Activated T-cell treated with anti-CD3 and anti-CD28 coated beads for 48 hours (primary cell): ENCODE measurements around the gene DCAF17.
"Not testable (repeated sequence)": the region's sequence is repeated elsewhere in the genome, so short reads cannot be mapped to it uniquely, and the experiment has no call there.

Experiments
- DNase-seq: peaks from one replicate; pipeline ENCODE4 v3.0.0-alpha.2; 2020; ENCODE audit warnings: low read depth

Gene DCAF17

DNA sequence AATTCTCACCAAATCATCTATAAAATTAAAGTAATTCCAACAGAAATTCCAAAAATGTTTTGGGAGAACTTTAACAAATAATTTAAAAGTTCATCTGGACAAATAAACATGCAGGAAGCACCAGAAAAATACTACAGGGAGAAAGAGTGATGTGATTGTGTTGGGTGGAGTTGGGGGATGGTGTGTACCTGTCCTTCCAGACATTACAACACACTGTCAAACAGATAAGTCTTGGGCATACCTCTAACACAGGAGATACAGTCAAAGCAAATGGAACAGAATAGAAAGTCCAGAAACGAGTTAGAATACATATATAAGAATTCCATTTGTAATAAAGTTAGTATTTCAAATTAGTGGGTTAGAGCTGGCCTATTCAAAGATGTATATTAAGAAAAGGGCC lies 22.8 kb upstream of the DCAF17 start:
- DNase-seq = no peak

GRCh38 chr2:171411791-171412483 lies 22.1 kb upstream of the DCAF17 start:
- no peak for DNase-seq

GRCh38 chr2:171412571-171413175 lies 21.4 kb upstream of the DCAF17 start:
- DNase-seq = no peak

GRCh38 chr2:171414645-171415044 lies 19.4 kb upstream of the DCAF17 start:
- not testable (repeated sequence) for DNase-seq

- DNase-seq = peak; percentile 75
These were observed 17.8 kb upstream of the DCAF17 start for GRCh38 chr2:171416009-171416926.

- no peak for DNase-seq
These were observed 14.7 kb upstream of the DCAF17 start for GRCh38 chr2:171419333-171419732.

DNA sequence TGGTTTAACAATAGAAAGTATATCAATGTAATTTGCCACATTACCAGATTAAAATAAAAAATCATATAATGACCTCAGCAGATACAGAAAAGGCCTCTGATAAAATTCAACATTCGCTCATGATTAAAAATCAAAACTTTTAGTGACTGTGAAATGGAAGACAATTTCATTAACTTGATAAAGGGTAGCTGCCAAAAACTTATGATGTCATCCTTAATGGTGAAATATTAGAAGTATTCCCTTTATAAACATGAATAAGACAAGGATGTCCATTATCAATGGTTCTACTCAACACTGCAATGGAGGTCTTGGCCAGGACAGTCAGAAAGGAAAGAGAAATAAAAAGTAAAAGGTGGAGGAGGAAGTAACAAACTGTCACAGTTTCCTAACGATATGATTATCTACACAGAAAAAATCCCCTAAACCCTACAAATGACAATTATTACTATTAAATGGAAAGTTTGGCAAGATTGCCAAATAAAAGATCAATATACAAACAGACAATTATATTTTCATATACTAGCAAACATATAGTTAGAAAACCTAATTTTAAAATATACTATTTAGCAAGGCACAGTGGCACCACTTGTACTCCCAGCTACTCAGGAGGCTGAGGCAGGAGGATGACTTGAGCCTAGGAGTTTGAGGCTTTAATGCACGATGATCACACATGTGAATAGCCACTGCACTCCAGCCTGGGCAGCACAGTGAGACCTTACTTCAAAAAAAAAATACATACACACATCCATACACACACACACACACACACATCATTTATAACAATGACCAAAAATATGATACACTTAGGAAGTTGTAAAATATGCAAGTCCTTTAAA lies 13.1 kb upstream of the DCAF17 start:
- no peak for DNase-seq

DNA sequence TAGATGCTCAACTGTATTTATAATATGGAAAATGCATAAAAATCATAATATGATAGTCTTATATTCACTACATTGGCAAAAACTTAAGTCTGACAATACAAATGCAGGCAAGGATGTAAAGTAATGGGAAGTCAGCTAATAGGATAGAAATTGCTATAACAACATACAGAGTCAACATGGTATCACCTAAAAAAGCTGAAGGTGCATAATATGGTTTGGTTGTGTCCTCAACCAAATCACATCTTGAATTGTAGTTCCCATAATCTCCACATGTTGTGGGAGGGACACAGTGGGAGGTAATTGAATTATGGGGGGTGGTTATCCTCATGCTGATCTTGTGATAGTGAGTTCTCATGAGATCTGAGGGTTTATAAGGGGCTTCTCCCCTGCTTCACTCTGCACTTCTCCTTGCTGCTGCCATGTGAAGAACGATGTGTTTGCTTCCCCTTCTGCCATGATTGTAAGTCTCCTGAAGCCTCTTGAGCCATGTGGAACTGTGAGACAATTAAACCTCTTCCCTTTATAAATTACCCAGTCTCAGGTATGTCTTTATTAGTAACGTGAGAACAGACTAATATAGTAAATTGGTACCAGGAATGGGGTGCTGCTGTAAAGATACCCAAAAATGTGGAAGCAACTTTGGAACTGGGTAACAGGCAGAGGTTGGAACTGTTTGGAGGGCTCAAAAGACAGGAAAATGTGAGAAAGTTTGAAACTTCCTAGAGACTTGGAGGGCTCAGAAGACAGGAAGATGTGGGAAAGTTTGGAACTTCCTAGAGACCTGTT lies 11.1 kb upstream of the DCAF17 start:
- not testable (repeated sequence) for DNase-seq

DNA sequence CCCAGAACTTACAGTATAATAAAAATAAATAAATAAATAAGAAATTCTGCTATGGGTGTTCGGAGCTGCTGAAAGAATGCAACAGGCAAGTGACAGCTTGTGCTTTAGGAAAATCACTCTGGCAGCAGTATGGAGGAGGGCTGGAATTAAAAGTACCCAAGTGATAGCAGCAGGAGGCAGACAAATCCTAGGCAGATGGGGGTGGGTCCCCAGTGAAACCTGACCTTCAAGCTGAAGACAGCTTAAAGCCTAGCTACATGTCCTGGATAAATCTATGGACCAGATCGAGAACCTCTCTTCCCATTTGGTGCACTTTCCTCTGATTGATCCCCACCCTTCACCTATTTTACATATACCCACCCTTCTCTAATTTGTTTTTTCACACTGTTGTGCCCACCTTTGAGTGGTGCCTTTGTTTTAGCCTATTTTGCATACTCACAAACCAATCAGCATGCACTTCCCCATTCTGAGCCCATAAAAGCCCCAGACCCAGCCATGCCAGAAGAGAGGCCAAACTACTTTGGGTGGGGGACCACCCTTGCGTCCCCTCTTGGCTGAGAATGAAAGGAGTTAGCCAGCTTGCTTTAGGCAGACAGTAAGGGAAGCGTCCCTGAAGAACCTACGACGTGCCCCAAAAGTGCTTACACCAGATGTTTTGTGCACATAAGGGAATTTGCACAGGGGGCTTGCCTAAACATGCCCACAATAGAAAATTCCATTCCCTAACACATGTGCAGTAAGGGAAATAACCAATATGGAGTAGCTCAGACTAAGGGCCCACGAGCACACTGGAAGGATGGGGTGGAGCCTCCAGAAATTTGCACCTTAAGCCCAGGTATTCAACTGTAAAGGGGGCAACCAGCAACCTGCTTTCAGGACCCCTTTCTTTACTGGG lies 3.3 kb upstream of the DCAF17 start:
- no peak for DNase-seq

- no peak for DNase-seq
These were observed 2.3 kb upstream of the DCAF17 start for GRCh38 chr2:171431677-171432167.

DNA sequence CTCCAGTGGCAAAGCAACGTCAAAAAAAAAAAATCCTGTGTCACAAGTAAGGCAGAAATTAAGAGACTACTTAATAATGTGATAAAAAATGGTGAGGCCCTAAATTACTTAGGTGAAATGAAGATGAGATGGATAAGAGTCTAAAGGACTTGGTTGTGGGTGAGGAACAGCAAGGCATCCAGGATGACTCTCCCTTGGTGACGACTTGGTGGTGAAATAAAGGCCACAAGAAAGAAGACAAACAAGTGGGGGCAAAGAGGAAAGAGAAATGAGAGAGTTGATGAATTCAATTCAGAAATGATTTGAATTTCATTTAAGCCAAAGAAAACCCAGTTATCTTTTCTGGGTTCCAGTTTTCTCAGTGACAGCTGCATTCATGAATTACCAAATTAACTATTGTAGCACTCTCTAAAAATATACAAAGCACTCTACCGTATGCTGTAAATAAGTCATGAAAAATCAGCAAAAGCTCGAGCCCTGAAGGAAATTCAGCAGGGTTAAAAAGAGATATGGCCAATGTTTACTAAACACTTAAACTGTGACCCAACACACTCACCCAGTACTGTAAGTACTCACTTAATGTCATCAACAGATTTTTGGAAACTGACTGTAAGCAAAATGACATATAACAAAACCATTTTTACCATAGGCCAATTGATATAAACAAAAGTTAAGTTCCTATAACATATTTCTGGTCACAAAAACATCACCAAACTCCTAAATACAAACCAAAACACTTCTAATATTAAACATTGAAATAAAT lies 1.6 kb upstream of the DCAF17 start:
- DNase-seq = no peak

DNA sequence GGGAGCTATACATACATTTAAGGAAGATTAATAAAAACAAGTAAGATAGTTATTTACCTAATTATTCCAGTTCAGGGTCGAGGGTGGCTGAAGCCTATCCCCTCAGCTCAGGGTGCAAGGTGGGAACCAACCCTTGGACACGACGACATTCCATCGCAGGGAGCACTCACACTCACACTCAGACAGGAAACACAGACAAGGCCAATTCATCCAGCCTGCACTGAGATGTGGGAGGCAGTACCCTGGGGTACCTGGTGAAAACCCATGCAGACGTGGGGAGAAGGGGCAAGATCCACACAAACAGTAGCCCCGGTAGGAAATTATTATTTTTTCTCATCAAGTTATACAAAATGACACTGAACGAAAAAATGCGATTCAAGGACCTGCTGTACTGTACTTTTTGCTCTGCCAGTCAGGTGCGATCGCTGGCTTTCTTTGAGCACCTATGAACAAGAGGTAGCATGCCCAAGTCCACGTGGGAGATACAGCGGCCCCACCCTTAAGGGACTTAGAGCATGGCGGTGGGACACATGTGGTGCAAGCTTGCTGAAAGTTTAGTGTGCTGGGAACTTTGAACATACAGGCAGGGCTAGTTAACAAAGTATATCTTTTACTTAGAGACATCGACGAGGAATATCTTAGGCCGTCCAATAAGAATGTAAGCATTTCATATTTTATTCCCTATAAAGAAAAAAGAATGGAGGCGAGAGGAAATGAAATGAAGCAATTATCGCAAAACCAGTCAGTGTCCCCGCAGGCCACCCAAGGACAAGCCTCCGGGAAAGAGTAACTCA lies 860 bp upstream of the DCAF17 start:
- DNase-seq = peak; percentile 34

DNA sequence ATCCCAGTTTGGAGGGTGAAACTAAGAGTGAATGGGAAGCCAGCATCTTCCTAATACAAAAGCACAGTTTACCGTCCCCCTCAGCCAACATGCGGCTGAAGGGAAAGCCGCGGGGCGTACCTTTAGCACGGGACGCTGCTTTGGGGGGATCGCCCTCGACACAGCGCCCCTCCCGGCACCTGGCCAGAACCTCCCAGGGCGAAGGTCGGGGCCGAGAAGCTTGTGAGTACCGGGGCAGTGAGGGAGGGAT lies 338 bp upstream of the DCAF17 start, which contains the start of gene METTL8:
Gene METTL8, minus strand, starts transcription at position 228 of the 250 bp plus-strand sequence. CDS start 41,805 bp downstream, outside the sequence.
- DNase-seq = no peak

DNA sequence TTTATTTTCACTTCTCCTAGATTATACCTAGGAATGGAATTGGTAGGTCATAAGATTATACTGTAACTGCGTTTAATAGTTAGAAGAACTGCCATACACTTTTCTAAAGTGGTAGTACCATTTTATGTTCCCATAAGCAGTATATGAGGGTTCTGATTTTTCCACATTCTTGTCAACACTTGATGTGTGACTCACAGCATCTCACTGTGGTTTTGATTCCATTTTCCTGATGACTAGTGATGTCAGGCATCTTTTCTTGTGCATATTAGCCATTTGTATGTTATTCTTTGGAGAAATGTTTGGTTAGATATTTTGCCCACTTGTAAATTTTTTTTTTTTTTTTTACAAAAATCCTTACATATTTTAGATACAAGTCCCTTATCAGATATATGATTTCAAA lies 2.3 kb downstream of the DCAF17 start:
- no peak for DNase-seq

GRCh38 chr2:171441470-171441869 lies 7.4 kb downstream of the DCAF17 start:
- no peak for DNase-seq

DNA sequence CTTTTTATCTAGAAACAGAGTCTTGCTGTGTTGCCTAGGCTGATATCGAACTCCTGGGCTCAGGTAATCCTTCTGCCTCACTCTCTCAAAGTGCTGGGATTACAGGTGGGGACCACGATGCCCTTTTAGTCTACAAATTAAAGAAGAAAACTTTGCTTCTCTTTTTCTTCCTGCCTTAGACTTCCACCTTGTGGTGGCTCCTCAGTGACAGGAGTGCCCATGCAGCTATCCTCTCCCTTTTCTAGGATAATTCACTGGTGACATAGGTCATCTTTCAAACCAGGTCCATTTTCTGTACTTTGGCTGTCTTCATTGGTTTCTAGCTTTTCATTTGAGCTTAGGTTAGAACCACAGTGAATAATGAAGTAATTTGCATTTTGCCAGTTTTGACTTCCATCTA lies 13.6 kb downstream of the DCAF17 start:
- no peak for DNase-seq

GRCh38 chr2:171451074-171451473 lies 17.0 kb downstream of the DCAF17 start:
- DNase-seq = no peak

GRCh38 chr2:171452773-171453172 lies 18.7 kb downstream of the DCAF17 start:
- DNase-seq = no peak

- no peak for DNase-seq
These were observed 25.5 kb downstream of the DCAF17 start for GRCh38 chr2:171459498-171459897.
